ENCODE measurements around the gene HAUS6. TPM values are rescaled to one million over a fixed set of nuclear protein-coding genes. Genes with fewer than 3 reads are reported as not detected.

HAUS6 gene
- total RNA-seq, 2 donors from 2014 or later: 26.3 to 45.4 TPM

DNA sequence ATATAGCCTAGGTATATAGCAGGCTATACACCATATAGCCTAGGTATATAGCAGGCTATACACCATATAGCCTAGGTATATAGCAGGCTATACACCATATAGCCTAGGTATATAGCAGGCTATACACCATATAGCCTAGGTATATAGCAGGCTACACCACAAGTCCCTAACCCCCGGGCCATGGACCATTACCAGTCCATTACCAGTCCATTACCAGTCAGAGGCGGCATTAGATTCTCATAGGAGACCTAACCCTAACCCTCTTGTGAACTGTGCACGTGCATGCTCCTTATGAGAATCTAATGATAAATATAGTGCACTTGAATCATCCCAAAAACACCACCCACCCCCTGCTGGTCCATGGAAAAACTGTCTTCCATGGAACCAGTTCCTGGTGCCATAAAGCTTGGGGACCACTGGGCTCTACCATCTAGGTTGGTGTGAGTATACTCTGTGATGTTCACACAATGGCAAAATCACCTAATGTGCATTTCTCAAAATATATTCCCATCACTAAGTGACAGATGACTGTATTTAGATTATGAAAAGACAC lies 19.9 kb upstream of the HAUS6 start:
- Histone ChIP-seq H3K36me3 (ENCODE audit: control insufficient read depth, insufficient read depth, low read length) (peaks cover 66% of the 10 kb centered on the region), H3K27me3 (ENCODE audit: control insufficient read depth, insufficient read depth, low read length, poor library complexity, severe bottlenecking) (no peaks in the 10 kb centered on the region), H3K9me3 (ENCODE audit: control insufficient read depth, low read length) (no peaks in the 10 kb centered on the region), H3K27ac (ENCODE audit: low read depth, low read length) (no peak overlapping the region), H3K9ac (ENCODE audit: extremely low read depth, low read length, poor library complexity, severe bottlenecking) (no peak overlapping the region), H3K4me1 (ENCODE audit: control insufficient read depth, insufficient read depth, low read length) (no peaks in the 10 kb centered on the region), H3K4me3 (ENCODE audit: low read length) (no peak overlapping the region)
- 97 to 100% methylated on average over 2 to 3 of the region's 3 CpGs for WGBS, 2 experiments (ENCODE audit: insufficient coverage in 1 of 2, insufficient read length in 1 of 2)
- no peaks in the 10 kb centered on the region for H3K27me3 Mint-ChIP-seq (ENCODE audit: insufficient read depth)
- peaks cover 68% of the 10 kb centered on the region for H3K36me3 Mint-ChIP-seq (ENCODE audit: low read depth)
- H3K4me1 Mint-ChIP-seq: peaks cover 3% of the 10 kb centered on the region
- no peak for DNase-seq
- peak; percentile 22 for TF ChIP-seq CTCF (conservative IDR thresholded peaks at IDR 0.05)
- no peak overlapping the region for H3K27ac Mint-ChIP-seq
- H3K4me3 Mint-ChIP-seq: no peak overlapping the region
- no peaks in the 10 kb centered on the region for H3K9me3 Mint-ChIP-seq

GRCh38 chr9:19120877-19121276 lies 18.2 kb upstream of the HAUS6 start:
- H3K27ac Mint-ChIP-seq: peak overlapping the region; percentile 19
- peaks cover 81% of the 10 kb centered on the region for H3K36me3 ChIP-seq (ENCODE audit: control insufficient read depth, insufficient read depth, low read length)

GRCh38 chr9:19119801-19120440 lies 17.2 kb upstream of the HAUS6 start:
- Histone ChIP-seq H3K36me3 (ENCODE audit: control insufficient read depth, insufficient read depth, low read length) (peaks cover 88% of the 10 kb centered on the region), H3K27ac (ENCODE audit: low read depth, low read length) (no peak overlapping the region), H3K4me1 (ENCODE audit: control insufficient read depth, insufficient read depth, low read length) (no peaks in the 10 kb centered on the region), H3K9ac (ENCODE audit: extremely low read depth, low read length, poor library complexity, severe bottlenecking) (no peak overlapping the region), H3K4me3 (ENCODE audit: low read length) (no peak overlapping the region), H3K27me3 (ENCODE audit: control insufficient read depth, insufficient read depth, low read length, poor library complexity, severe bottlenecking) (no peaks in the 10 kb centered on the region), H3K9me3 (ENCODE audit: control insufficient read depth, low read length) (no peaks in the 10 kb centered on the region)
- 93 to 96% methylated on average over 7 of the region's 7 CpGs for WGBS, 2 experiments (ENCODE audit: insufficient coverage in 1 of 2, insufficient read length in 1 of 2)
- no peak for TF ChIP-seq CTCF (conservative IDR thresholded peaks at IDR 0.05)
- DNase-seq: no peak
- Mint-ChIP-seq H3K36me3 (ENCODE audit: low read depth) (peaks cover 80% of the 10 kb centered on the region), H3K4me1 (no peaks in the 10 kb centered on the region), H3K9me3 (no peaks in the 10 kb centered on the region), H3K27me3 (ENCODE audit: insufficient read depth) (no peaks in the 10 kb centered on the region), H3K4me3 (no peak overlapping the region), H3K27ac (peak overlapping the region; percentile 46)

More at GRCh38 chr9:19120877-19121276, 18.2 kb upstream of the HAUS6 start:
- Mint-ChIP-seq H3K4me3 (no peak overlapping the region), H3K36me3 (ENCODE audit: low read depth) (peaks cover 83% of the 10 kb centered on the region), H3K9me3 (no peaks in the 10 kb centered on the region), H3K27me3 (ENCODE audit: insufficient read depth) (no peaks in the 10 kb centered on the region), H3K4me1 (no peaks in the 10 kb centered on the region)
- WGBS, 2 experiments (ENCODE audit: insufficient coverage in 1 of 2, insufficient read length in 1 of 2): 94 to 96% methylated on average over 3 to 6 of the region's 6 CpGs
- Histone ChIP-seq H3K9ac (ENCODE audit: extremely low read depth, low read length, poor library complexity, severe bottlenecking) (no peak overlapping the region), H3K27me3 (ENCODE audit: control insufficient read depth, insufficient read depth, low read length, poor library complexity, severe bottlenecking) (no peaks in the 10 kb centered on the region), H3K4me1 (ENCODE audit: control insufficient read depth, insufficient read depth, low read length) (no peaks in the 10 kb centered on the region), H3K9me3 (ENCODE audit: control insufficient read depth, low read length) (no peaks in the 10 kb centered on the region), H3K4me3 (ENCODE audit: low read length) (no peak overlapping the region), H3K27ac (ENCODE audit: low read depth, low read length) (no peak overlapping the region)
- no peak for DNase-seq
- no peak for TF ChIP-seq CTCF (conservative IDR thresholded peaks at IDR 0.05)

All from endodermal cell (in vitro differentiated cells).